ENCODE measurements around the gene ADCY7.
A peak's percentile ranks its signal among the peaks of the same experiment; 100 is the strongest.

ADCY7 gene

DNA sequence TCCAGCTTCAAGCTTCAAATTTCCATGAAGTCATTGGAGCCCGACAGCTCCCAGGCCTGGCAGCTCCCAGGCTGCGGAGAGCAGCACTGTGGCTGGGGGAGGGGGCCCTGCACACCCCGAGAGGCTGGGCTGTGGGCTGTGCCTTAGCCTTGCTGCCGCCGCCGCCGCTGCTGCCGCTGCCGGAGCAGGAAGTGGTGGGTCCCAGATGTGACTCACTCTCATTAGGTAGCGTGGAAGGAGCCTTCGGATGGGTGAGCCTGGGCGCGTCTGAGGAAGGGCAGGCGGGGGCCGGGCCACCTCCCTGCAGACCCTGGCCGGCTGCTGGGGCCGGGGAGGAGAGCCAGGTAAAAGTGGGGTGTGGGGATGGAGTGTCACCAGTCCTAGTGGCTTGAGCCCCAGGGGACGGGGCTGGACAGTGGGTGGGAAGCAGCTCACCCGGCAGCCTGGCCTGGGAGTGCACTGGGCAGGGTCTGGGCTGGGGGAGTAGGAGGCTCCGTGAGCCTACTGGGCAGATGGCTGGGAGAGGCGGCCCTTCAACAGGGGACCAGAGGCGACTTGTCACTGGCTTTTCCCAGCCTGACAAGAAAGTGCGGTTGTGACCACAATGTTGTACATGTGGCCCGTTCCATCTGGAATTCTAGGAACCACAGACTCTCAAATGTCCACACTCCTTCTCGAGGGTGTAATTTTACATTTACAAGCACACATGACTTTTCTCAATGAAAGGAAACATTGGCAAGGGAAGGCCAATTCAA lies at the start of gene ADCY7:
Gene ADCY7, plus strand, starts transcription at position 215 of the 755 bp plus-strand sequence. CDS start 21,629 bp downstream, outside the sequence.
- DNase-seq (ENCODE audit: low read depth) = no peak

DNA sequence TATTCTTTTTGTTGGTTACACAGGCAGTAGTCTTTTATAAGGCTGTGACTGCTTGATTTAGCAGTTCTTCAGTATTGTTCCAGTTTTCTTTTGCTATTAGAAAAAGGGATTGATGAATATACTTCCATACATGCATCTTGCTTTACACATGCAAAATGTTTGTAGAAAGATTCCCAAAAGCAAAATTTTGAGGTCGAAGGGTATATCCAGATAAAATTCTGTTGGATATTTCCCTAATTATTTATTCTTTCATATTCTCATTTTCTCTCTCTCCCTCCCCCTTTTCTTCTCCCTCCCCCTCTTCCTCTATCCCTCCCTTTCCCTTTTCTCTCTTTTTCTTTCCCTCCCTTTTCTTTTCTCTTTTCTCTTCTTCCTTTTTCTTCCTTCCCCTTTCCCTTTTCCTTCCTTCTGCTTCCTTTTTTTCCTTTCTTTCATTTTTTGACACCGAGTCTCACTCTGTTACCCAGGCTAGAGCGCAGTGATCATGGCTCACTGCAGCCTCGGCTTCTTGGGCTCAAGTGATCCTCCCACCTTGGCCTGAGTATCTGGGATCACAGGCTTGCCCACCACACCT lies 46.9 kb upstream of the ADCY7 start:
- DNase-seq (ENCODE audit: low read depth) = no peak

DNA sequence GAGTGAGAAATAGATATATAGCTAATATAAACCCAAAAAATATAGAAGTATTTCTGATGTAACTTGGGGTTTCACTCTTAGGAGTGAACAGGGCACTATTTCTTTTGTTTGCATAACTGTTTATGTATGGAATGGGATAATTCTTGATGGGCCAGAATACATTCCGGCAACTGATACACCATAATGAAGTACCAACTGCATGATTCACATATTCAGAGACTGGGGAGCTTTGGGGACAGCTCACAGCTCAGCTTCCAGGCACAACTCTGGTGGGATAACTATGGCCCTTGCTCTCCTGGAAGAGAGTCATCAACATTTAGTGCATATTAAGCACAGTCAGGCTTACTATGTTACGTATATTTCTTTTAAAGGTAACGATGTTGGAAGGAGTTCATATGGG lies 42.1 kb upstream of the ADCY7 start:
- no peak for DNase-seq (ENCODE audit: low read depth)

DNA sequence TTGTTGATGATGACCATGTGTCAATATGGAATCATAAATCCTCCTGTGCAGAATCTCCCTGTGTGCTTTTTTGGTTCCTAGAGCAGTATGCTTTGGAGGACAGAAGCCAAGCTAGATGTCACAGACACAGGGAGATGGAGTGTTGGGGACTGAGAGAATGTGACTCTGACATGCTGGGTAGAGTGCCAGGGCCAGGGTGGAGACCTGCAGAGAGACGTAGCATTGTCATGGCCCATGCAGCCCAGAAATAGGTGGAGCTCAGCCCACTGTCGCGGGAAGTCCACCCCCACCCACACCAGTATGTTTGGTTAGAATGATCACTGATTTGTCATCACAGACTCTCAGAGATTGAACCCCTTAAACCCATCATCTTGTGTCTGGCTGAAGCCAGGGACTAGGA lies 39.2 kb upstream of the ADCY7 start:
- no peak for DNase-seq (ENCODE audit: low read depth)

DNA sequence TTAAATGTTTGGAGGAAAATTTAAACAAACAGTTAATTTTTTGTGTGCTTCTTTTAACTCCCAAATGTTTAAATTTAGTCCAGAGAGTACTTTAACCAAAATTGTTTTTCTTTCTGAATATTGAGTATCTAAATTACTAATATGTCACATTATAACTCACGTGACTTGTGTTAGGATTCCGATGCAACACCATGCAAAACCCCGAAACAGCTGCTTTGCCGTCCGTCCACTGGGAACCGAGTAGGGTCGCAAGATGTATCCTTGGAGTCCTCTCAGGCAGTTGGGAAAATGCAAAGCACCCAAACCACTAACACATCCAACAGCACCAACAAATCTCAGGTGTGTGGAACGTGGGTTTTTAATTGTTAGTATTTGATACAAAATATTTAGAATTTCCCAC lies 38.7 kb upstream of the ADCY7 start:
- DNase-seq (ENCODE audit: low read depth) = no peak

DNA sequence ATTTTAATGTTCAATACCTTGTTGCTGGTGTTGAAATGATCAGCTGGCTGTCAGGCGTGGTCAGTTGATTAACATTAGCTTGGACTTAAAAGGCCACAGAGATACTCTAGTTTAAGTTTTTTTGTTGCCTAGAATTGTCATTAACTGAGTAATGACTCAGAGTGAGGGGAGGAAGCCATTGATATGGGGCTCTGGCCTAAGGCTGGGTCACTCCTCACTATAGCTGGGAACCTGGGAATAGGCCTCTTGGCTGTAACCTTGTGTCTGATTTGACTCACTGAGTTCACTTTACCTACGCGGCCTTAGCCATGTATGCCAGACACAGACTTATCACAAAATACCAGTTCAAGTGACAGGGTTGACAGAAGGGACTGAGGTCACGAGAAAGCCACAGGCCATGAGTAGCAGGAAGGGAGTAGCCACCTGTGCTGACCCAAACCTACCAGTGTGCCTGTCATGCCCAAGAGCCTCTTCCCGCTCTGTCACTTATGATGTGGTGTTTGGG lies 37.9 kb upstream of the ADCY7 start:
- DNase-seq (ENCODE audit: low read depth) = no peak

DNA sequence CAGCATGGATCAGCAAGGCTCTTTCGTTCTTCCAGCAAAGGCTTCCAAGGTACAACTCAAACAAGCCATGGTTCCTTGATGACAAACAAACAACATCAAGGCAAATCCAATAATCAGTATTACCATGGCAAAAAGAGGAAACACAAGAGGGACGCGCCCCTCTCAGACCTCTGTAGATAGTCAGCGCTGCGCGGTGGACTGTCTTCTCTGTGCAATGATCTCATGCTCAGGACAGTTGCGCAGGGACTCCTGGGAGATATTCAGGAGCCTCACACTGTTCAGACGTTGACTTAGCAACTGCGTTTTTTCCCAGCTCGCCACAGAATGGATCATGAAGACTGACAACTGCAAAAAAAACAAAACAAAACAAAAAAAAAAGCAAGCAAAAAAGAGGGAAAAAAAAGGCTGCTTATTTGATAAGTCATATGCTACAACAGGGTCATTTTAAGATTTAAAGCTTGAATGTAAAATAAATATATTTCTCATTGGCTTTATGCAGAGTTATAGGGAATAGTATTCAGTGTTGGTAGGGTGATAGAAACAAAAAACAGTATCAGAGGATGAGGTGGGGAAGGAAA lies 37.1 kb upstream of the ADCY7 start:
- no peak for DNase-seq (ENCODE audit: low read depth)

DNA sequence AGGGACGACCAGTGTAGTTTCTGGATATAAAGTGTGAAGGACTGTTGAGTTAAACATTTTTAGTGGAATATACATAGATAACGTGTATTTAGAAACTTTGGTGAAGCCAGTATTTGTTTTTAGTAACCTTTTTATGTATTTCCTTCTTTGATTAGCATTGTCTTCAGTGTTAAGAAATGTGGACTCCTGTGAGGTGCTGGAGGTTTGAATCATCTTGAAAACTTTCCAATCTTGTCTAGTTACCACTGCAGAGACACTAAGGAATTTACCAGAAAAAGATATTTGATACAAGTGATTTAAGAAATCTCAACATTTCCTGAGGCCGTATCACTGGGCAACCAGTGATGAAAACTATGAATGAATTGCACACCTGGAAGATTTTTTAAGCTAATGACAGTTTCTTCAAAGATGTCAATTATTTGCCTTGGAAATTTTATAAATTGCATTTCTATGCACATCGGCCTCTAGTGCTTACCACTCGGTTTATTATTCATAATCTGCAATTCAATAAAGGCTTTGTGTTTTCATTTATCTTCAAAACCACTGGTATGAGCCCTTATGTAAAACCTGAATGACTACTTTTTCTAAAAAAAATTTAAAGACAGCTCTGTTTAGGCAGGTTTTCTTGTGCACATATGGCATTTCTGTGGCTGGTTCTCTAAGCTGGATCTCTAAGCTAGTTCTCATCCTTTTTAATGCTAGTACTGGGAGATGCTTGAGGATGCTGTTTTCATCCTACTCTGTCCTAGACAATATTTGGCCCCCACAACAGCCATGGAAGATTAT lies 31.4 kb upstream of the ADCY7 start:
- no peak for DNase-seq (ENCODE audit: low read depth)

DNA sequence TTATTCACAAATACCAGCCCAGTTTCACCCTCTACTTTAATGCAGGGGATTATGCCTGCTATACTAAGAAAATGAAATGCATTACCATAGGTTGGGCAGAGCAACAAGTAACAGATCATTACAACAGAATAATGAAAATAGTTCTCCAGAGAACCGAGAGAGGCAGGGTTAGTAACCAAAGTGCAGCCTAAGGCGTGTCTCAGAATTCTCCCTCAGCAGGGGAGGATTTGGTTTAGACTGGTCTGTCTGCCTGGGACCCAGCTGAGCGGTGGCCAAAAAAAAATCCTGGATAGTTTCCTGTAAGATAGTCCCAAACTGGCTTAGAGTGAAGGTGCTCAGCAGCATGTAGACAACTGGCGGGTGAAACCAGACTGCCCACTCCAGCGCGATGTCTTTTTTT lies 30.8 kb upstream of the ADCY7 start:
- no peak for DNase-seq (ENCODE audit: low read depth)

DNA sequence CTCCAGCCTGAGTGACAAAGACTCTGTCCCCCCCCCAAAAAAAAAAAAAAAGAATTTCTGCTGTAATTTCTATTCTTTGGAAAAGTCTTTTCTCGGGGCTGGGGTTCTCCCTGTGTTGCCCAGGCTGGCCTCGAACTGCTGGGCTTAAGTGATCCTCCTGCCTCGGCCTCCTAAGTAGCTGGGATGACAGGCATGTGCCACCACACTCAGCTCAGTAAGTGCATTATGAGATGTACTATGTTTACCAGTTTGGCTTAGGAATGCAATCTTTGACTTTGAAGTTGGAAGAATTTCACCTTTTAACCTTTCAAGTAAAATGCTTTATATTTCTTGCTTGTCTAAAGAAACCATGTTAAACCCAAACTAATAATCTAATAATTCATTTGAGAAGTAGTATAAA lies 28.0 kb upstream of the ADCY7 start:
- no peak for DNase-seq (ENCODE audit: low read depth)

DNA sequence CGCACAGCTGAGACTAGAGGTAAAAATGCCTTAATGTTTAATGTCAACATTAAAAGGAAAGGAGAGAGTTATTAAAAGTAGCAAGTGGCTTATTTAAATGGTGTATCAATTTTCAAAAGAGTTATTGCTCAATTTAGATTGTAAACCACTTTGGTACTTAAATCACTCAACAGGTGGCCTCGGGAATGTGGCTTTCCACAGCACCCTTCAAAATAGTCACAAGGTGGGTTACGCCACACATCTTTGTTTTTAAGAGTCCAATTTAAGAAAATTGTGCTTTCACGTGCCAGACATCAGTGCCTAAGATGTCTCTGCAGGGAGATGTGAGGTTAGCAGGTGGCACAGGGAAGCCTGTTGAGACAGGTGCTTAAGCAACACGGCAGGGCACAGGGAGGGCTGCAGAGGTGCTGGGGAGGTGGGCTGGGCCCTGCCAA lies 27.5 kb upstream of the ADCY7 start:
- no peak for DNase-seq (ENCODE audit: low read depth)

DNA sequence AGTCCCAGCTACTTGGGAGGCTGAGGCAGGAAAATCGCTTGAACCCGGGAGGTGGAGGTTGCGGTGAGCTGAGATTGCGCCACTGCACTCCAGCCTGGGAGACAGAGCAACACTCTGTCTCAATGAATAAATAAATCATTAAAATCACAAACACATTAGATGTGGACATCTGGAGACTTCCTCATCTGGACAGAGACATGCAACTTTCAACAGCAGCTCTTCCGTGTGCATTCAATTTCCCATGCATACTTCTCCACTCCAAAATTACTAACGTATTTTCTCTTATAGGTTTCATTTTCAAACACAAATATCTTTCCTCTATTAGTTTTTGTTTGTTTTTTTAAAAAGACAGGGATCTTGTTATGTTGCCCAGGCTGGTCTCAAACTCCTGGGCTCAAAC lies 23.3 kb upstream of the ADCY7 start:
- DNase-seq (ENCODE audit: low read depth) = peak; percentile 62

DNA sequence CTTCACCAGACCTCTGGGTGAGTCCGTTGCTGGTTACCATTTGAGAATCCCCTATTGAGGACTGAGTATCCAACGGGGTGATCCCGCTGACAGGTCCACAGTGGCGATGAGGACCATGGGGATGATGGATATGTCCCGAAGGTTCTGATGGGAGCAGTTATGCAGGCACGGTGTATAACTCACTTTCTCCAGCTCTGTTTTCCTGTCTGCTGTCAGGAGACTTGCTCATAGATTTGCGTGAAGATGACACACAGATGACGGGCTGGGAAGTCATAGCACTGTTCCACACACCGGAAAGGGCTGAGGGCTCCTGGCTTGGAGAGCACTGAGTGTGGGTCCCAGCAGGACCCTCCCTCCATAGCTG lies 22.2 kb upstream of the ADCY7 start:
- no peak for DNase-seq (ENCODE audit: low read depth)

DNA sequence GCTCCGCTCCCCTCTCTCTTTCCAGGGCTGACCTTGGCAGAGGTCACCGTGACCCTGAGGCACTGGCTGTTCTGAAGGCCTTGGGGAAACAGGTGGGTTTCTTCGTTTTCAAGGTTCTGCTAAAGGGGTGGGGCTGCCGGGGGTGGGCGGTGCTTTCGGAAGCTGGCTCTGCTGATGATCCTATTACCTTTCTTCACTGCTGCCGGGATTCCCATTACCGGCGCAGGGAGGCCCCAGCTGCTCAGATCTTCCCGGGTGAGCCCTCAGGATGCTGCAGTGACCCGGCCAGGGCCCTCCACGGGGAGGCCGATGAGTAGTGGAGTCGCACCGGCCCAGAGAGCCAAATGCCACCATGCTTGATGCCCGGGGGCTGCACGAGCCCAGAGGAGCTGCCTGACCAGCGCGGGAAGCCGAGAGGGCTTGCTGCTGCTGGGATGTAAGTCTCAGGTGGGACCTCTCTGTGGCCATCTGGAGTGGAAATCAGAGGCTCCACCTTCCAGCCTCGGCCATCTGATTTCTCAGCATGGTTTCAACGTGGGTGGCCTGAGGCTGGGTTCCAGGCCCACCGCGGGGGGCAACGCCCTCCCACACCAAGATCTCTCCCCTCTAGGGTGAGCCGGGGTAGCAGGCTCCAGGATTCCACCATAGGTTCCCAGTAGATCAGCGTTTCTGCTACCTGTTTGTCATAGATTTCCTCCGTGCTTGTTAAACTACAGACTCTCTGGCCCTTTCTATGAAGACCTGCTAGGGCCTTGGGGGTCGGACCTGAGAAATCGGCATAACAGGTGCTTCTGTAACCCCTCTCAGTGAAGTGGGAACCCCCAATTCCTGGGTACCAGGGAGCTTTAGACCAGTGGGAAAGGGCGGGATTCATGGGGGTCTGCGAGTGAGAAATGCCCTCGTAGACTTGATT lies 21.6 kb upstream of the ADCY7 start:
- no peak for DNase-seq (ENCODE audit: low read depth)

DNA sequence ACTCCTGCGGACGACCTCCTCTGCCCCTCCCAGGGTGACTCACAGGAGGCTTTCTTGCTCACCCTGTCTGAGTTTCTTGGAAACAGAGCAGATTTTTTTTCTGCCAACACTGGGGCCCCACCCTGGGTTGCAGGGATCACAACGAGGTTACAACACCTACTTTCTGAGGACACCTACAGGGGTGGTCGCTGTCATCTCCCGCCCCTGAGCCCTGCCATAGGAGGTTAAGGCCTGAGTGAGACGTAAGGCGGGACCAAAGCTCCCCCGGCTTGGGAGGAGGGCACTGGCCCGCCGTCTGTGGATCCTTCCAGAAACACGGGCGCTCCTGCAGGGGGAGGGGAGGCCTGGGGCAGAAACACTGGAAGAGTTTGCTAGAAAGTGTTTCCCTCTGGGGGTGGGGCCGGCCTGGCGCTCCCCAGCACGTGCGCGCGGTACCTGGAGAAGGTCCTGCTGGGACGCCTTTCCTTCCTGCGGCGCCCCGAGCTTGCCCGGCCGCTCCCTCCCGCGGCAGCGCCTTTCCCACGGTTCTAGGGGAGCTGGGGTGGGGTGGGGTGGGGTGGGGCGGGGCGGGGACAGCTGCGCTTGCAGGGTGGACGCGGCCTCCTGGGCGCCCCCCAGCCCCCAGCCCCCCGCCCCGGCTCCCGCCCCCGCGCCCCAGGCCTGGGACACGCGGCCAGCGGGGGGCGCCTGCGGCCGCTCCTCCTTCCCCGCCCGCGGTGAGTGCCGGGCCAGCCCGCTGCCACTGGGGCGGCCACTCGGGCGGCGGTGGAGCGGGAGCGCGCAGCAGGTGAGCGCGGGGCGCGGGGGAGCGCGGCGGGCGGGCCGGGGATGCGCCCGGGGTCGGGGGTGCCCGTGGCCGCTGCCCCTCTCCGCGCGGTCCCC lies 20.7 kb upstream of the ADCY7 start:
- DNase-seq (ENCODE audit: low read depth) = peak; percentile 50

DNA sequence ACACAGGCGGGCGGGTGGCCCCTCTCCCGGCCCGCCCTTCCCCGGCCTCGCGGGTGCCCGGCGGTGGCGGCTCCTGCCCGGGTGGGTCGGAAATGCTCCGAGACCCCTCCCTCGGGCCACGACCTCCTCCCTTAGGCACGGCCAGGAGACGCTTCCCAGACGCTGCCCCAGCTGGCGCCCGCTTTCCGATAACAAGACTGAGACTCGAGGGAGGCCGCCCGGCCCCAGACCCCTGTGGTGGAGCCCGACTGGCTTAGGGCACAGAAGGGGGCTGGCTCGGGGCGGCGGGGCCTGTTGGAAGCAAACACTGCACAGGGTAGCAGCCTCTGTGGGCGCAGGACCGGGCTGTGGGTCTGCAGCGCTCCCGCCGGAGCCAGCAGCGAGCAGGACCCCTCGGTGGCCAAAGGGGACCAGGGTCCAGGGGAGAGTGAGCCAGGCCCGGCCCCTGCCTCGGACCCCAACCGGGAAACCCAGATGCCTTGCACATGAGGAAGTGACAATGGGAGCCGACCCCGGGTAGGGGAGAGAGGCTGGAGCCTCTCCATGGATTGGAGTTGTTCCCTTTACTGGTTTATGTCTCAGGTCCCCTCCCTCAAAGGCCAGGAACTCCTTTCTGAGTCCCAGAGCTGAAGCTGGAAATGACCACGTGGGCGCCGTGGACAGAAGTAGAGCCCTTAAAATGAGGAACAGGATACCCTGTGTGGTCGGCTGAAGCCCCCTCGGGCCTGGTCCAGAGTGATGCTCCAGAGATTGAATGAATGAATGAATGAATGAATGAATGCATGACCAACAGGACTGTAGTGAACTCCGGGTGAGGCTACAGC lies 19.8 kb upstream of the ADCY7 start:
- no peak for DNase-seq (ENCODE audit: low read depth)

DNA sequence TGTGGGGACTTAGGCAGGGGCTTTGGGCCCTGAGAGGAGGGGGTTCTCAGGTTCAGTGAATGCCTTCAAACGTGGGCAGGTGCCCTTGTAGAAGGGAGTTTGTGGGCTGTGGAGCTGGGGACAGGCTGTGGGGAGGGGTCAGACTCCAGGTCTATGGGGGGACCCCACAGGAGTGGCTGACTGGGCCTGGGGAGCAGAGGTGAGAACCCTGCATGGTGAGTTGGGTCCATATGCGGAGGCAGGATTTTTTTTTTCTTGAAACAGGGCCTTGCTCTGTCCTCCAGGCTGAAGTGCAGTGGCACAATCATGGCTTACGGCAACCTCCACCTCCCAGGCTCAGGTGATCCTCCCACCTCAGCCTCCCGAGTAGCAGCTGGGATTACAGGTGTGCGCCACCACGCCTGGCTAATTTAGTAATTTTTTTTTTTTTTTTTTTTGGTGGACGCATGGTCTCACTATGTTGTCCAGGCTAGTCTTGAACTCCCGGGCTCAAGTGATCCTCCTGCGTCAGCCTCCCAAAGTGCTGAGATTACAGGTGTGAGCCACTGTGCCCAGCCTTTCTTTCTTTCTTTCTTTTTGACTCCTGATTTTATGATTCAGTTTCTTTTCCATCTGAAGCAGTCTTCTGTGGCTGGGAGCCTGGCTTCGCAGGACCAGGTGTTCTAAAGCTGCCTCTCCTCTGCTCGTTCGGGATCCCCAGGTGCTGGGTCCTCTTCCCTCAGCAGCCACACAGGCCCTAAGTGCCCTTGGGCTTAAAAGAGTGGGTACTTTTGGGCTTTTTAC lies 19.0 kb upstream of the ADCY7 start:
- no peak for DNase-seq (ENCODE audit: low read depth)

DNA sequence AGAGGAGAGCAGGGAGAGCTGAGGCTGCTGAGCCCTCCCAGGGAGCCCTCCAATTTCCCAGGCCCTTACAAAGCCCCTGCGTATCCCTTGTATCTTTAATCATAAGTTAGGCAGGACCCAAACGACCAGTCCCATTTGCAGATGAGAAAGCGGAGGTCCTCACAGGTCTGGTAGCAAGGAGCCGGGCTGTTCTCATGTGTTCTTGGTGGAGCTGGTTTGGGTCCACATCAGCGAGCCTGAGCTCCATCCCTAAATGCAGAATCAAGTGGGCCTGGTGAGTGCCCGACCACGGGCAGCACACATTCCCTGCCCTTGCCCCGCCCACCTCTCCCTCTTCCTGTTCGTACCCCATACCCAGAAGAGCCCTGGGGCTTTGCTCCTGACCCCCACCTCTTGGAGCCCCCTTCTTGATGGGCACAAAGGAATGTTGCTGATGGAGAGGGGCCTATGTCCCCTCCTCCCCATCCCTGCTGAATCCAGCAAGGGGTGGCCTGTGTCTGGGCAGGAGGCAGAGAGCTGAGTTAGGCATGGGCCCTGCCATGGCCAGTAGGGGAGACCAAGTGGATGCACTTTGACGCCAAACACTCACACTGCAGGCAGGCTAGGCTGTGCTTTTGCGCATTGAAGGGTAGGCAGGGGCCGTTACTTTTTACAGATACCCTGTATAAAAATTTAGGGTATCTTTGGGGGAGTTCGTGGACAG lies 18.3 kb upstream of the ADCY7 start:
- no peak for DNase-seq (ENCODE audit: low read depth)
